Lung (tissue), 12 donors: ENCODE results near the gene ADD3. TPM values are rescaled to one million over a fixed set of nuclear protein-coding genes. Genes with fewer than 3 reads are reported as not detected.

Experiments
- ATAC-seq: fragments of 200-7000 bp; cut with Tn5 transposase; one replicate; pipeline ENCODE4 v1.9.1; 2020; ENCODE audit warnings: moderate number of reproducible peaks; ENCODE audit not compliant: insufficient read depth, low FRiP score
- DNase-seq, 3 donors: peaks; one replicate each; pipeline ENCODE4 v3.0.0-alpha.2; 2013 to 2017
- H3K27ac ChIP-seq, 2 donors: one replicate each; pipeline ENCODE4 v1.5.1; 2013; ENCODE audit warnings: mild to moderate bottlenecking in 2 of 2, moderate library complexity in 2 of 2, control low read depth in 1 of 2, inconsistent platforms in 1 of 2, low read depth in 1 of 2, low read length in 1 of 2
- H3K27me3 ChIP-seq, 3 donors: one replicate each; pipeline ENCODE4 v1.5.1; 2013; ENCODE audit warnings: low read length in 2 of 3; ENCODE audit not compliant: control insufficient read depth in 3 of 3, insufficient read depth in 3 of 3
- H3K36me3 ChIP-seq, 4 donors: one replicate each; pipeline ENCODE4 v1.5.1; 2013; ENCODE audit warnings: low read length in 4 of 4, mild to moderate bottlenecking in 1 of 4, moderate library complexity in 1 of 4; ENCODE audit not compliant: control insufficient read depth in 4 of 4, insufficient read depth in 4 of 4
- H3K4me1 ChIP-seq, 5 donors: one replicate each; pipeline ENCODE4 v1.5.1; 2013; ENCODE audit warnings: low read length in 5 of 5, mild to moderate bottlenecking in 2 of 5, moderate library complexity in 1 of 5; ENCODE audit not compliant: control insufficient read depth in 5 of 5, insufficient read depth in 5 of 5
- H3K4me3 ChIP-seq: one replicate; pipeline ENCODE4 v1.5.1; 2013; ENCODE audit warnings: mild to moderate bottlenecking, control low read depth, moderate library complexity
- H3K9ac ChIP-seq, 2 donors: one replicate each; pipeline ENCODE4 v1.5.1; 2013; ENCODE audit warnings: low read length in 2 of 2, control low read depth in 1 of 2; ENCODE audit not compliant: insufficient read depth in 1 of 2
- H3K9me3 ChIP-seq, 4 donors: one replicate each; pipeline ENCODE4 v1.5.1; 2013; ENCODE audit warnings: low read length in 3 of 4, mild to moderate bottlenecking in 1 of 4, moderate library complexity in 1 of 4; ENCODE audit not compliant: control insufficient read depth in 4 of 4, insufficient read depth in 3 of 4
- CTCF ChIP-seq: IDR thresholded peaks from 2 replicates; pipeline ENCODE4 v1.5.1; 2012; ENCODE audit warnings: mild to moderate bottlenecking; ENCODE audit errors: control extremely low read depth, extremely low read depth
- WGBS, 2 donors: extraction: QIAGEN DNeasy Blood & Tissue Kit; methylation state at CpG; one replicate each; pipeline ENCODE4 v1.1.7; 2013; 5-methylcytosine and 5-hydroxymethylcytosine counted together
- polyA plus RNA-seq, 2 donors: library from polyadenylated mRNA; stranded (reverse); fragments of 200-250 nt; gene quantifications; one replicate each; pipeline ENCODE4 v1.2.1, GENCODE V29; 2013
- total RNA-seq, 2 donors: library from RNA; depleted of rRNA in 1 of 2; stranded (reverse); fragments of >200 nt in 1 of 2; gene quantifications; one replicate each; pipeline ENCODE4 v1.2.1, GENCODE V29; 2014 to 2021
- donor health status: control.
- donor health status: control.
- donor health status: Bipolar disorder and iron deficiency.
- donor health status: healthy.
- donor health status: DM: yes; HTN: yes; CAD: no.

The ADD3 gene
- total and polyA plus RNA-seq, 4 donors = 22.0 to 289 (median 56.1) TPM

GRCh38 chr10:109960682-109961081, 47.1 kb upstream of the ADD3 start:
- no peak for ATAC-seq
- DNase-seq = peak in 1 of 3 donors; percentile 66
- Histone ChIP-seq H3K27ac (no peak overlapping the region), H3K4me1 (peaks cover 0 to 68% (median 19%) of the 10 kb centered on the region in 5 donors), H3K36me3 (no peaks in the 10 kb centered on the region), H3K27me3 (no peaks in the 10 kb centered on the region), H3K4me3 (no peak overlapping the region), H3K9ac (no peak overlapping the region), H3K9me3 (no peaks in the 10 kb centered on the region)
- WGBS, 2 donors = 82 to 93% methylated on average over 2 of the region's 2 CpGs
- no peak for TF ChIP-seq CTCF

- Histone ChIP-seq H3K4me1 (peaks cover 0 to 72% (median 19%) of the 10 kb centered on the region in 5 donors), H3K4me3 (no peak overlapping the region), H3K36me3 (no peaks in the 10 kb centered on the region), H3K9ac (peak overlapping the region in 1 of 2 donors; percentile 50), H3K27me3 (no peaks in the 10 kb centered on the region), H3K27ac (no peak overlapping the region), H3K9me3 (no peaks in the 10 kb centered on the region)
- ATAC-seq (no peak), DNase-seq (peak; percentile 44 to 69 (median 69))
- 83 to 85% methylated on average over 5 of the region's 5 CpGs for whole genome bisulfite sequencing, 2 donors
- TF ChIP-seq CTCF = no peak
Measured at GRCh38 chr10:109961174-109962001, 46.4 kb upstream of the ADD3 start.

GRCh38 chr10:109962247-109962646, 45.5 kb upstream of the ADD3 start:
- Histone ChIP-seq H3K27ac (no peak overlapping the region), H3K9ac (no peak overlapping the region), H3K27me3 (no peaks in the 10 kb centered on the region), H3K4me3 (no peak overlapping the region), H3K9me3 (no peaks in the 10 kb centered on the region), H3K36me3 (no peaks in the 10 kb centered on the region), H3K4me1 (peaks cover 0 to 81% (median 21%) of the 10 kb centered on the region in 5 donors)
- TF ChIP-seq CTCF = no peak
- 90 to 100% methylated on average over 1 of the region's 1 CpG for WGBS, 2 donors
- DNase-seq (no peak), ATAC-seq (no peak)
